Activated CD4-positive, alpha-beta T cell treated with anti-CD3 and anti-CD28 coated beads, Interleukin-2, amount 10 ng/mL, durations not matched to agents 24 days and 14 days (primary cell): ENCODE measurements around the gene TMEM80. TPM values are rescaled to one million over a fixed set of nuclear protein-coding genes. Genes with fewer than 3 reads are reported as not detected.
"Not testable (repeated sequence)": the region's sequence is repeated elsewhere in the genome, so short reads cannot be mapped to it uniquely, and the experiment has no call there.

ENCODE experiments used
- DNase-seq: peaks from one replicate; pipeline ENCODE4 v3.0.0; 2022
- H3K27ac Mint-ChIP-seq: one replicate; pipeline ENCODE4 v1.8.0; 2022; ENCODE audit warnings: mild to moderate bottlenecking, mixed read lengths
- H3K27me3 Mint-ChIP-seq: one replicate; pipeline ENCODE4 v1.8.0; 2022; ENCODE audit warnings: mixed read lengths
- H3K36me3 Mint-ChIP-seq: one replicate; pipeline ENCODE4 v1.8.0; 2022; ENCODE audit warnings: low read depth, mild to moderate bottlenecking, mixed read lengths
- H3K4me1 Mint-ChIP-seq: one replicate; pipeline ENCODE4 v1.8.0; 2021; ENCODE audit warnings: mixed read lengths
- H3K4me3 Mint-ChIP-seq: one replicate; pipeline ENCODE4 v1.8.0; 2022; ENCODE audit warnings: mild to moderate bottlenecking, moderate library complexity, mixed read lengths
- H3K9me3 Mint-ChIP-seq: one replicate; pipeline ENCODE4 v1.8.0; 2021; ENCODE audit warnings: mixed read lengths
- intact Hi-C: fragments of 100-400 bp; cut with micrococcal nuclease; formaldehyde crosslinking; loops from one replicate; pipeline ENCODE4 v1.15.1; 2023
- total RNA-seq: library from RNA; stranded (reverse); gene quantifications from 2 replicates; pipeline ENCODE4 v1.2.3, GENCODE V29; 2022

TMEM80 gene
- total RNA-seq, 1 donor from 2014 or later = 12.3 TPM

DNA sequence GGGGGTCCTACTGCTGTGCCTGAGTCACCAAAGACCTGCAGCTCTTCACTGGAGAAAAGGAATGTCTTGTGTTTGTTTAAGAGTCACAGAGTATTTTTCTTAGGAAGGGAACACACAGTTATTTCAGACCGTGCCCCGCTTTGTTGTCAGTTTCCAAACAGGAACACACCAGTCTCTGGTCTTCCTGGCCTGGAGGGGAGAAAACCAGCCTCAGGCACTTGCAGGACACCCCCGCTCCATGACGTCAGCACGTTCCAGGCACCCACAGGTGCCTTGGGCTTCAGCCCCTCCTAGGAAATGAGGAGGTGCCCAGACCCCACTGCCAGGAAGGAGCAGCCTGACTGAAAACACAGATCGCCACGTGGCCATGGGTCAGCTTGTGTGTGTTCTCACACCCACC is 6.0 kb upstream of the TMEM80 start:
- no peaks in the 10 kb centered on the region for H3K9me3 Mint-ChIP-seq
- DNase-seq = no peak
- H3K27me3 Mint-ChIP-seq = no peaks in the 10 kb centered on the region
- peaks cover 36% of the 10 kb centered on the region for H3K4me1 Mint-ChIP-seq
- H3K4me3 Mint-ChIP-seq = no peak overlapping the region
- intact Hi-C loops = no loop called here
- H3K36me3 Mint-ChIP-seq = peaks cover 39% of the 10 kb centered on the region
- H3K27ac Mint-ChIP-seq = peak overlapping the region; percentile 53

DNA sequence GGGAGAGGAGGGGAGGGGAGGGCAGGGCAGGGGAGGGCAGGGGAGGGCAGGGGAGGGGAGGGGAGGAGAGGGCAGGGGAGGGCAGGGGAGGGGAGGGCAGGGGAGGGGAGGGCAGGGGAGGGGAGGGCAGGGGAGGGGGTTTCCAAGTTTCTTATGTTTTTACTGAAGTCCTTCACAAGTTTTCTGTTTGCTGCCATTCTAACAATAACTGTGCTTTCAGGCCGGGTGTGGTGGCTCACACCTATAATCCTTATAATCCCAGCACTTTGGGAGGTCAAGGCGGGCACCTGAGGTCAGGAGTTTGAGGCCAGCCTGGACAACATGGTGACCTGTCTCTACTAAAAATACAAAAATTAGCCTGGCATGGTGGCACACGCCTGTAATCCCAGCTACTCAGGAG is 5.4 kb upstream of the TMEM80 start:
- H3K27ac Mint-ChIP-seq, intact Hi-C loops, H3K9me3 Mint-ChIP-seq, H3K4me3 Mint-ChIP-seq, H3K27me3 Mint-ChIP-seq, DNase-seq: not testable (repeated sequence)
- Mint-ChIP-seq H3K4me1 (peaks cover 36% of the 10 kb centered on the region), H3K36me3 (peaks cover 37% of the 10 kb centered on the region)

DNA sequence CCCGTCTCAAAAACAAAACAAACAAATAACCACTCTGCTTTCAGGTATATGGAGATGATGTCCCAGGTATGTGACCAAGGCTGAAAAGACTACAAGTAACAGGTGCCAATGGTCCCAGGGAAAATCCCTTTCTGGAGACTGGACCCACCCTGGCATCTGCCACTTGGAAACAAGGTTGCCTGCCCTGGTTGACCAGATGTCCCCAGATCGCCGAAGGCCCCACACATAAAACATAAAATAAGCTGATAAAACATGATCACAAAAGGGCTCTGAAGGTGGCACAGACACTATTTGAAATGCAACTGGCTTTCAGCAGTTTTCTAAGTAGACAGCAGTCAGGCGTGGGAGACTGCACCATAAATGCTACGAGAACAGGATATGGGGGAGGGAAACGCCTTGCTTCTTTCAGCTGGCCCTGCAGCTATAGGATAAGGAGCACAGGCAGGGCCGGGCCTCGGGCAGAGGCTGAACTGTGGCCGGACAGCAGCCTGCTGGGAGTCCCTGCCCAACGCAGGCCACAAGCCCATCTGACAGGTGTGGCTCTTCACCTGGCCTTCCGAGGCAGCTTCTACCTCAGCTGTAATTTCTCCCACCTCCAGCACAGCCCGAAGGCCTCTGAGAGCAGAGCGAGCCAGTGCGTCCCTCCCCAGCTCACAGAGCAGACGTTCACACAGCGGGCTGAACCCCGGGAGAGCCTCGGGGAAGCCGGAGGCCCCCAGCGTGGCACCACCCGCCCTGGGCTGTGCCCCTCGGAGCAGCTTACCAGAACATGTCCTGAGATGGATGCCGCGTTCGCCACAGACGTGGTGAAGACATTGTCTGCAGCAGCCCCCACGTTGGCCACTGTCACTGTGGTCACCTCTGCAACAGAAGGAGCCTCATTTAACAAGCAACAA is 4.6 kb upstream of the TMEM80 start:
- peak overlapping the region; percentile 90 for H3K4me3 Mint-ChIP-seq
- intact Hi-C loops = no loop called here
- H3K27ac Mint-ChIP-seq = peak overlapping the region; percentile 40
- H3K4me1 Mint-ChIP-seq = peaks cover 36% of the 10 kb centered on the region
- DNase-seq = peak; percentile 79
- no peaks in the 10 kb centered on the region for H3K9me3 Mint-ChIP-seq
- H3K36me3 Mint-ChIP-seq = peaks cover 34% of the 10 kb centered on the region
- H3K27me3 Mint-ChIP-seq = no peaks in the 10 kb centered on the region

DNA sequence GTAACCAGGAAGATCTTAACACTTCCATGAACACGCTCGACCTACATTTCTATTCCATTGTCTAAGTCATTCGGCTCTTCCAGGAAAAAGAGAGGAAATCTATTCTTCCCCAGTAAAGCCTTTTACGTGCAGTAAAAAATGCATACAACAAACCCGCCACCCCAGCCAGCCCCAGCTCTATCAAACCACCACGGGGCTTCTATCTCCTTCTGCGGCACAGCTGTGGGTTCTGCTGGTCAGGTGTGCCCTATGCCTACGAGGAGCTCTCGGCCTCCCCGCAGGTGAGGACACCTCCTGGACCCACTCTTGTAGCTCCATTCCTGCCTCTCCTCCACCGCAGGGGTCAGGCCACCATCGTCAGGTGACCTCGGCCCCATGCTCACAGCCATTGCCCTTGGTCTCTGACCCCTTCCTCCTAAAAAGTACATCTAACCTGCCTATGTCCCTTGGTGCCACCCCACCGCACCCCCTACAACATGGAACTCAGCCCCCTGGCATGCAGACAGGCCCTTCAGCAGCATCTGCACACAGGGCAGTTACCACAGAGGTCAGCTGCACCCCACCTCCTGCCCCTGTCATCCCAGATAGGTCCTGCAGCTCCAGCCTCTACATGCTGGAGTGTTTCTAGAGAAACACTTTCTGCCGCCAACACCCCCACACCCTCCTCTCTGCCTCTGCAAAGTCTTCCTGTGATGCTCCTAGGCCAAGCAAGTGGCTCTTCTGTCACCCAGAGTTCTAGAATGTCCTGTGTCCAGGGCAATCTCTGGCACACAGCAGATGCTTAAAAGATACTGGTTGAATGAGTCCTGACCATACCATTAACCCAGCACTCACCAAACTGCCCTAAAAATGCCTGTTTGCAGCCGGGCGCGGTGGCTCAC is 3.7 kb upstream of the TMEM80 start:
- Mint-ChIP-seq H3K27ac (peak overlapping the region; percentile 59), H3K27me3 (no peaks in the 10 kb centered on the region), H3K9me3 (no peaks in the 10 kb centered on the region), H3K36me3 (peaks cover 28% of the 10 kb centered on the region), H3K4me1 (peaks cover 37% of the 10 kb centered on the region), H3K4me3 (peak overlapping the region; percentile 90)
- intact Hi-C loops = no loop called here
- peak; percentile 63 for DNase-seq

DNA sequence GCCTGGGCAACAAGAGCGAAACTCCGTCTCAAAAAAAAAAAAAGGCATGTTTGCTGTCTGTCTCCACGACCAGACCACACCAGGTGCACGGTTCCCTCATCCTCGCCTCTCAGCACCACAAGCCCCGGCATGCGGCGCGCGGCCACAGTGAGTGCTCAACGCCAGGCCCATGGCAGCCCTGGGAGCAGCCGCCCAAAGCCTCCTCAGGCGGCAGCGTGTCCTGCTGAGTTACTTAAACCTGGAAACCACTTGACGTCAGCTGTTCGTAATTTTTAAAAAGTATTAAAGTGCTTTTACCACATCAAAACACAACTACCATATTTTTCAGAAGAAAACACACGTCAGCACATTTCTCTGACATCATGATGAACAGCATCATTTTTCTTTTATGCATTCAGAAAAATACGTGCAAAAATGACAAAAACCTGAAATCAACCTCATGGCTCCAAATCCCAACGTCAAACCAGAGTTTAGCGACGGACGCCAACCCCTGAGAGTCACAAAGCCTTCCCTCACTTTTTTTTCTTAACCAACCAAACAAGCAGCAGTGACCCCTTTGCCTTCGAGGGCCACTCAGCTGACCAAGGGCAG is 2.7 kb upstream of the TMEM80 start:
- H3K36me3 Mint-ChIP-seq = peaks cover 21% of the 10 kb centered on the region
- H3K9me3 Mint-ChIP-seq = no peaks in the 10 kb centered on the region
- H3K4me1 Mint-ChIP-seq = peaks cover 42% of the 10 kb centered on the region
- H3K27ac Mint-ChIP-seq = peak overlapping the region; percentile 90
- intact Hi-C loops = no loop called here
- DNase-seq = peak; percentile 84
- peak overlapping the region; percentile 90 for H3K4me3 Mint-ChIP-seq
- no peaks in the 10 kb centered on the region for H3K27me3 Mint-ChIP-seq

DNA sequence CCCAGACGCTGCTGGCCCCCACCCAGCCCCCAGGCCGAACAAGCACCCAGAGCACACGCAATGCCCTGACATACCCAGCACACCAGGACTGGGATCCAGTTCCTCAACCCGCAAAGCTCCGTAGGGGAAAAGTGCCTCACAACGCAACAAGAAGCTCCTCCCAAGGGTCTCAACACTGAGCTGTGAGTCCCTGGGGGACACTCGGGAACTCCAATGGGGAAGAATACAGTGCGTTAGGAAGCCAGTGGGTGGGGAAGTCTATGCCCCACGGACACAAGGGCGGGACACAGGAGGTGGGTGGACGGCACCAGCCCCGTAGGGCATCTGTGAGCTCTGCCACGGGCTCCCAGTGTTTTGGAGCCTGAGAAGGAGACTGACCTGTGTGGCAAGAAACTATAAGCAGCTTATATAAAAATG is 2.2 kb upstream of the TMEM80 start:
- intact Hi-C loops = no loop called here

DNA sequence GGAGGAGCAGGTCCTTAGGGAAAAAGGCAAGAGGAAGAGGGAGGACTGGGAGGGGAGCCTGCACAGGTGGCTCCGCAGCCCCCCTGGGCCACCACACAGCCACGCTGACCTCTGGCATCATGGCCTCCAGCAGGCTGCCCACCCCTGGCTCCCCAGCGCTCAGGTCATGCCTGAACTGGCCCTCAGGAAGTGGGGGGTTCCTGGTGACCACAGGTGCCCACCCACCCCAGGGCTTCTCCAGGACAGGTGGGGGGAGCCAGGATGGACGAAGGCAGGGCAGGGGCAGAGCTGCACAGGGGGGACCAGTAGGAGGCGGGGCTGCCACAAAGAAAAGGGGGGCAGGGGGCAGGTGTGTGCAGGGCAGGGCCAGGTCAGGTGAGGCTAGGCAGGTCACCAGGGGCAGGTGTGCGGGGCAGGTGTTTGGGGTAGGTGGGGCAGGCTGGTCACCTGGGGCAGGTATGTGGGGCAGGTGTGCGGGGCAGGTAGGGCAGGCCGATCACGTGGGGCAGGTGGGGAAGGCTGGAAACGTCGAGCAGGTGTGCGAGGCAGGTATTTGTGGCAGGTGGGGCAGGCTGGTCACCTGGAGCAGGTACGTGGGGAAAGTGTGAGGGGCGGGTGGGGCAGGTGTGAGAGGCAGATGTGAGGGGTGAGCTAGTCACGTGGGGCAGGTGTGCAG is 1.6 kb upstream of the TMEM80 start:
- Mint-ChIP-seq H3K9me3 (no peaks in the 10 kb centered on the region), H3K27me3 (no peaks in the 10 kb centered on the region), H3K4me3 (peak overlapping the region; percentile 90), H3K36me3 (peaks cover 17% of the 10 kb centered on the region), H3K4me1 (peaks cover 45% of the 10 kb centered on the region), H3K27ac (peak overlapping the region; percentile 90)
- intact Hi-C loops = loop anchor here (2.0 kb wide), 1 partner anchor 33 kb away; no protein-coding TSS in a partner anchor
- DNase-seq = peak; percentile 60

More for the DNA sequence above, 2.2 kb upstream of the TMEM80 start:
- Mint-ChIP-seq H3K27ac (peak overlapping the region; percentile 90), H3K4me1 (peaks cover 45% of the 10 kb centered on the region), H3K9me3 (no peaks in the 10 kb centered on the region), H3K4me3 (peak overlapping the region; percentile 90), H3K27me3 (no peaks in the 10 kb centered on the region), H3K36me3 (peaks cover 18% of the 10 kb centered on the region)
- peak; percentile 69 for DNase-seq

DNA sequence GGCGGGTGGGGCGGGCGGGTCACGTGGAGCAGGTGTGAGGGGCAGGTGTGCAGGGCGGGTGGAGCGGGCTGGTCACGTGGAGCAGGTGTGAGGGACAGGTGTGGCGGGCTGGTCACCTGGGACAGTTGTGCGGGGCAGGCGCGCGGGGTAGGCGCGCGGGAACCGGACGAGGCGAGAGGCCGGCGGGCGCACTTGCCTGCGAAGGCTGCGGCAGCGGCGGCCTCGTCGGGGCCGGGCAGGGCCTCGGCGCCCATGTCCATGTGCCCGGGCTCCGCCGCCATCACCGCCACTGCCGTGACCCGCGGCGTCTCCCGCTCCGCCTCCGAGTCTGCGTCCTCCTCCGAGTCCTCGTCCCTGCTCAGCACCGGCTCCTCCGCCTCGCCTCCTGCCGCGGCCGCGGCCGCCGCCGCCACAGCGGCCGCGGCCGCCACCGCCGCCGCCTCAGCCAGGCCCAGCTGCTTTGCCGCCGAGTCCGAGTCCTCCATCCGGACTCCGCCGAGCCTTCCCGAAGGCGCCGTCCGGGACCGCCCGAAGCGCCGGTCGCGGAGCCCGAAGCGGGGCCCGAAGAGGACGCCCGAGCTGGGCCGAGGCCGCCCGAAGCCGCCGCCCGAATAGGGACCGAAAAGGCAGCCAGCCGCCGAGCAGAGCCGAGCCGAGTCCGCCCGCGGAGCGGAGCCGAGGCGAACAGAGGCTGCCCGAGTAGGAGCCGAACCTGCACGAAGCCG is 891 bp upstream of the TMEM80 start, which contains the start of gene DEAF1:
TSS of gene DEAF1 (minus strand) at position 660 of the 725 bp plus-strand sequence. CDS start at position 485, 175 bp downstream.
- H3K36me3 Mint-ChIP-seq = peaks cover 12% of the 10 kb centered on the region
- peak; percentile 100 for DNase-seq
- H3K4me1 Mint-ChIP-seq = peaks cover 45% of the 10 kb centered on the region
- intact Hi-C loops = loop anchor here (1.0 to 5.0 kb wide), 4 partner anchors 32 to 157 kb away; partner anchors contain the start of genes HRAS, LRRC56, PHRF1 and SLC25A22
- H3K4me3 Mint-ChIP-seq = peak within 1 kb of the TSS; percentile 90
- H3K27ac Mint-ChIP-seq = peak within 1 kb of the TSS; percentile 94
- no peaks in the 10 kb centered on the region for H3K9me3 Mint-ChIP-seq
- H3K27me3 Mint-ChIP-seq = no peaks in the 10 kb centered on the region

DNA sequence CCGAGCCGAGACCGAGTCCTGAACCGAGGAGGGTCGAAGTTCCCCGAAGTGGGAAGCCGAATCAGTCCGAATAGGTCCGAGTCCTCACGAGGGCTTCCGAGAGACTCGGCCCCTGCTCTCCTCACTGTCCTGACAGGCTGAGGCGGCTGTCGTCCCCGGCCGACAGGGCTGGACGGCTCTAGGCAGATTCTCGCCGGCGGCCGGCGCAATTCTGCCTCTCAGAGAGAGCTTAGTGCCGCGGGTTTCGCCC is 403 bp upstream of the TMEM80 start:
- H3K27me3 Mint-ChIP-seq = no peaks in the 10 kb centered on the region
- intact Hi-C loops = loop anchor here (1.0 to 5.0 kb wide), 4 partner anchors 32 to 158 kb away; partner anchors contain the start of genes HRAS, LRRC56, PHRF1 and SLC25A22
- H3K9me3 Mint-ChIP-seq = no peaks in the 10 kb centered on the region
- H3K27ac Mint-ChIP-seq = peak overlapping the region; percentile 94
- H3K36me3 Mint-ChIP-seq = peaks cover 9% of the 10 kb centered on the region
- H3K4me3 Mint-ChIP-seq = peak overlapping the region; percentile 90
- DNase-seq = no peak
- H3K4me1 Mint-ChIP-seq = peaks cover 45% of the 10 kb centered on the region

DNA sequence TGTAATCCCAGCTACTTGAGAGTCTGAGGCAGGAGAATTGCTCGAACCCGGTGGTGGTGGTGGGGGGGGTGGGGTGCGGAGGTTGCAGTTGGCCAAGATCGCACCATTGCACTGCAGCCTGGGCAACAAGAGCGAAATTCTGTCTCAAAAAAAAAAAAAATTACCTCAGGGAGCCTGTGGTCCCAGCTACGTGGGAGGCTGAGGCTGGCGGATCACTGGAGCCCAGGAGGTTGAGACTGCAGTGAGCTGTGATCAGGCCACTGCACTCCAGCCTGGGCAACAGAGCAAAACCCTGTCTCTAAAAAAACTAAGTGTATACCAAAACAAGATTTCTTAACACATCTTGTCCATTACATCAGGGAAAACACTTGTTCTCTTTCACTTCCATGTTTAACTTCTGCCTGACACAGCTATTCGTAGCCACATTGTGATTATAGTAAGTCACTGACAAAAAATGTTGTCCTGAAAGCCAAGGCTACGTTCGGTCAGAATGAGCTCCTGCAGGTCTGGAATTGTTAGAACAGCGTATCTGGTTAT is 1.4 kb downstream of the TMEM80 start:
- intact Hi-C loops = loop anchor here (5.0 kb wide), 2 partner anchors 100 to 160 kb away; partner anchors contain the start of genes HRAS, LRRC56 and SLC25A22
- H3K27me3 Mint-ChIP-seq = no peaks in the 10 kb centered on the region
- H3K4me3 Mint-ChIP-seq = peak overlapping the region; percentile 90
- peak overlapping the region; percentile 28 for H3K27ac Mint-ChIP-seq
- H3K4me1 Mint-ChIP-seq = peaks cover 29% of the 10 kb centered on the region
- DNase-seq = no peak
- no peaks in the 10 kb centered on the region for H3K9me3 Mint-ChIP-seq
- peaks cover 6% of the 10 kb centered on the region for H3K36me3 Mint-ChIP-seq

DNA sequence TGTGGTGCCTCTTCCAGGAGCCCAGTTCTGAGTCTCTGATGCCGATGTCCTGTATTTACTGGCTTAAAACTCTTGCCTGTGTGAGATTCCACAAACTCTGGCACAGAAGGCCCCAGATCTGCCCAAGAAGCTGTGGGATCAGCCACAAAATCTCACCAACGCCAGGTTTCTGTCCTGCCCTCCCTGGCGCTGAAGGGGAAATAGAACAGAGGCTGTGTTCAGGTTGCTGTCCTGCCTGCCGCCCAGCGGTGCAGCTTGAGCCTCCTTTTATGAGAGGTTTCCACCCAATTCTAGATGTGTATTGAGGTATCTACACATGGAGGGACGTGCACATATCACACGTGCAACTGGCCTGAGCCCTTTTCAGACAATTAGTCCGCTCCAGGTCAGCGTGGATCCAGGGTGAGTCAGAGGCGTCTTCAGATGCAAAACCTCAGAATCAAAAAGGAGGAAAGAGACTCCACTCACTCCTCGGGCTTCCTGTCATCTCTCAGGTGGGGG is 2.2 kb downstream of the TMEM80 start:
- intact Hi-C loops = loop anchor here (5.0 kb wide), 2 partner anchors 99 to 161 kb away; partner anchors contain the start of genes HRAS, LRRC56 and SLC25A22
- Mint-ChIP-seq H3K36me3 (peaks cover 5% of the 10 kb centered on the region), H3K27ac (peak overlapping the region; percentile 47), H3K4me1 (peaks cover 23% of the 10 kb centered on the region), H3K9me3 (no peaks in the 10 kb centered on the region), H3K27me3 (no peaks in the 10 kb centered on the region), H3K4me3 (peak overlapping the region; percentile 24)
- DNase-seq = no peak

DNA sequence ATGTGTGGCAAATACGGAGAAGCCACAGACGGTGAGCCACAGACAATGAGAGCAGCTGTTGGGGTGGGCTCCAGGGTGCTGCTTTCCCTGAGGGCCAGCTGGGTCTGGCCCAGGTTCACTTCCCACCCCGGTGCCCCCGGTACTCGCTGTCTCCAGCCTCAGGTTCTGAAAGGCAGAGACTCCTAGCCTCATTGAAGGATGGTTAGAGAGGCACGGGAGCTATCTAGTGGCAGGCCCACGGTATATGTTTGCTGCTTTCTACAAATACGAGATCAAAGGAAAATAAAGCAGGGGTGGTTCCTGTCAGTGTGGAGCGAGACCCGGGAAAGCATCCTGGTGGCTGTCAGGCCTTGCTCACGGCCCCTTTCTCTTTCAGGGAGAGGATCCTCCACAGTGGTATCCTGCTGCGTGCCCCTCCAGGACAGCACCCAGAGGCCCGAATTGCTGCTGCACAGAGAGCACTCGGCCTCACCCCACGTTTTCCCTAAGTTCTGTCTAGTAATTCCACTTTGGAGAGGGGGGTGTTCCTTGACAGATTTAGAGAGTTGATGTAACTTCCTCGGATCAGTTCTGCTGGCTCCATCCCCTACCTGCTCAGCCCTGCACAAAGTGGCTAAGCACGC is 3.0 kb downstream of the TMEM80 start:
- Mint-ChIP-seq H3K36me3 (peaks cover 3% of the 10 kb centered on the region), H3K27ac (no peak overlapping the region), H3K27me3 (no peaks in the 10 kb centered on the region), H3K4me1 (peaks cover 15% of the 10 kb centered on the region), H3K4me3 (no peak overlapping the region), H3K9me3 (no peaks in the 10 kb centered on the region)
- no peak for DNase-seq
- intact Hi-C loops = loop anchor here (5.0 kb wide), 2 partner anchors 99 to 161 kb away; partner anchors contain the start of genes HRAS, LRRC56 and SLC25A22
